ENCODE data around the gene CHPF.
A peak's percentile ranks its signal among the peaks of the same experiment; 100 is the strongest.

Gene CHPF

DNA sequence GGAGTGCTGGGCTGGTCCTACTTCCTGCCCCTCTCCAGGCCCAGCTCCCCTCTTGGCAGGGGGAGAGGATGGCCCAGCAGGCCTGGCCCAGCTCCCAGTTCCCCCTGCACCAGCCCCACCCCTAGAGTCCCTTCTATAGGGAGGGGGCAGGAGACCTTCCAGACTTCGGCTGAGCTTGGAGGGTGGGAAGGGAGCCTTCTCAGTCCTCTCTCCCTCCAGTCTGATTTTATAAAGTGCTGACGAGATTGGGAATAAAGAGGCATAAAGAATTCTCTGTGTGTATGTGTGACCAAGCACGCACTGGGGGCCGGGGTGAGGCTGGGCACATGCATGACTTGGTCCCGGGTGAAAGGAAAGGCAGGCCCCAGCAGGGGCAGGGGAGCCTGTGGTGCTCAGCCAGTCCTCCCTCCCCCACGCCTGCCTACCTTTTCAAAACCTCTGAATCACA is 5.1 kb downstream of the CHPF start:
- DNase-seq (ENCODE audit: insufficient read length, low spot score) (no peak), FAIRE-seq (no peak)
- no peak for TF ChIP-seq POLR2A (IDR thresholded peaks at IDR 0.05; ENCODE audit: low read depth, low read length)

DNA sequence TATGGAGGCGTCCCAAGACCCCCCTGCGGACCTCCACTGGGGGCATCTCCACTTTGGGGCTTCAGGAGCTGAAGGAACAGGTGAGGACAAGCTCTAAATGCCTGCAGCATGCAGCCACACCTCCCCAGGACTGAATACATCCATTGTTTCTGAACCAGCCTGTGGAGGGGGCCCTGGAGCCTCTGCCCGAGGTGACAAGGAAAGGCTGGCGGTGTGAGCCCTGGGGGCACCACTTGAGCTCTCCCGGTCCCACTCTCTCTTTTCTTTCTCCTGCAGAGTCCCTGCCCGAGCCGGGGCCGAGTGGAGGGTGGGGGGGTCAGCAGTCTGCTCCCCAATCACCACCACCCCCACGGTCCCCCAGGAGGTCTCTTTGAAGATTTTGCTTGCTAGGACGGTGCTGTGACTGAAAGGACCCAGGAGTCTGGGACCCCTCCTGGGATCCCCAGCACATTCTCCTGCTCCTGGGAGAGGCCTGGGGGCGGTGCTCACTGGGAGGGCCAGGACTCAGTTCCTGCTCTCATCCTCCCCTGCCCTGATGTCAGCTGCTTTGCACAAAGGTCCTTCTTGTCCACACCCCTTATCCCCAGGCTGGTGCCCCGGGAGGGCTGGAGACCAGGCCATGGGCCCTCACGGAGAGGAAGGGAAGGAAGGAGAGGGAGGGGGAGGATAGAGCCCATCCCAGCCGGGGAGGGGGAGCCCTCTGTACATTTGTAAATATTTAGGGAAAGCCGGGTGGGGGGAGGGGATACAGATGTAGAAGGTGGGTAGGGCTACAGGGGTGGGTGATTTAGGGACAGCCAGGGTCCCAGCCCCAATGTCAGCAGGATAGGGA is 5.7 kb downstream of the CHPF start:
- no peak for TF ChIP-seq POLR2A (IDR thresholded peaks at IDR 0.05; ENCODE audit: low read depth, low read length)
- DNase-seq (ENCODE audit: insufficient read length, low spot score), result no peak
- no peak for FAIRE-seq

GRCh38 chr2:219536967-219537366 is 6.6 kb downstream of the CHPF start:
- no peak for FAIRE-seq

DNA sequence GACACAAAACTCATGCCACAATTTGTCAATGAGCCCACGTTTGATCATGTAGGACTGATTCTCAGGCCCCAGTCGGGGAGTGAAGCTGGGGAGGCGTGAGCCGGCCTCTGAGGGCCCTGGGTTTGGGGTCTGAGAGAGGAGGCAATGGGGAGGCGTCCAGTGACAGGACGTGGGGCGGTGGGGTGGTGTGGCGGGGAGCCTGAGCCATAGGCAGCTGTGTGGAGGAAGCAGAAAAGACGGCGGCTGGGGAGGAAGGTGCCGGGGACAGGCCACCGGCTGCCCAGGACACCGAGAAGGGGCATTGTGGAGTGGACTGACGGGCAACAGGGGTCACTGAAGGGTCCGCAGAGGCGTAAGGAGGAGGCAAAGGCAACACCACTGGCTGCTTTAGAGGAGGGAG is 7.2 kb downstream of the CHPF start:
- no peak for FAIRE-seq
- TF ChIP-seq POLR2A (IDR thresholded peaks at IDR 0.05; ENCODE audit: low read depth, low read length), result no peak
- no peak for DNase-seq (ENCODE audit: insufficient read length, low spot score)

More at GRCh38 chr2:219536967-219537366, 6.6 kb downstream of the CHPF start:
- TF ChIP-seq POLR2A (IDR thresholded peaks at IDR 0.05; ENCODE audit: low read depth, low read length), result no peak
- no peak for DNase-seq (ENCODE audit: insufficient read length, low spot score)

GRCh38 chr2:219533930-219534661 is 9.5 kb downstream of the CHPF start:
- FAIRE-seq, result no peak

GRCh38 chr2:219532378-219532649 is 11.3 kb downstream of the CHPF start:
- DNase-seq (ENCODE audit: insufficient read length, low spot score) (no peak), FAIRE-seq (no peak)
- TF ChIP-seq POLR2A (IDR thresholded peaks at IDR 0.05; ENCODE audit: low read depth, low read length), result no peak

More at GRCh38 chr2:219533930-219534661, 9.5 kb downstream of the CHPF start:
- no peak for DNase-seq (ENCODE audit: insufficient read length, low spot score)
- no peak for TF ChIP-seq POLR2A (IDR thresholded peaks at IDR 0.05; ENCODE audit: low read depth, low read length)

DNA sequence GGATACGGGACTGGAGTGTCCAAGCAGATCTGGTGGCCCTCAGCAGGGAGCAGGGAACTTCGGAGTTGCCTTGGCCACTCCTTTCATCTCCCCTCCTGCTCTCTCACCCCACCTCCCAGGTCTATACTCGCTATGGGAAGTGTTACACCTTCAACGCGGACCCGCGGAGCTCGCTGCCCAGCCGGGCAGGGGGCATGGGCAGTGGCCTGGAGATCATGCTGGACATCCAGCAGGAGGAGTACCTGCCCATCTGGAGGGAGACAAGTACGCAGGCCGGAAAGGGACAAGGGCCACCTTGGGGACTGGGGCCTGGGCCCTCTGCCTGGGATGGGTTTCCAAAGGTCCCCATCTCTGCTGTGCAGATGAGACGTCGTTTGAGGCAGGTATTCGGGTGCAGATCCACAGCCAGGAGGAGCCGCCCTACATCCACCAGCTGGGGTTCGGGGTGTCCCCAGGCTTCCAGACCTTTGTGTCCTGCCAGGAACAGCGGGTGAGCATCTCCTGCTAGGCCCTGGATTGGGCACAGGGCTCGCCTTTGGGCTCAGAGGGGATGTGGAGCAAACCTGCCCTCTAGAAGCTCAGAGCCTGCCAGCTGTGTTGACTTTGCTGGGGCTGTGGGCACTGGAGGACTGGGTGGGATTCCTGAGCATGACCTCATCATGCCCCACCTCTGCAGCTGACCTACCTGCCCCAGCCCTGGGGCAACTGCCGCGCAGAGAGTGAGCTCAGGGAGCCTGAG is 11.8 kb downstream of the CHPF start:
- DNase-seq (ENCODE audit: insufficient read length, low spot score) (no peak), FAIRE-seq (no peak)
- TF ChIP-seq POLR2A (IDR thresholded peaks at IDR 0.05; ENCODE audit: low read depth, low read length), result no peak

GRCh38 chr2:219530048-219530963 is 13.3 kb downstream of the CHPF start:
- no peak for TF ChIP-seq POLR2A (IDR thresholded peaks at IDR 0.05; ENCODE audit: low read depth, low read length)
- FAIRE-seq, result no peak
- peak; percentile 96 for DNase-seq (ENCODE audit: insufficient read length, low spot score)

GRCh38 chr2:219527472-219527871 is 16.1 kb downstream of the CHPF start:
- TF ChIP-seq POLR2A (IDR thresholded peaks at IDR 0.05; ENCODE audit: low read depth, low read length), result no peak
- FAIRE-seq (no peak), DNase-seq (ENCODE audit: insufficient read length, low spot score) (no peak)

DNA sequence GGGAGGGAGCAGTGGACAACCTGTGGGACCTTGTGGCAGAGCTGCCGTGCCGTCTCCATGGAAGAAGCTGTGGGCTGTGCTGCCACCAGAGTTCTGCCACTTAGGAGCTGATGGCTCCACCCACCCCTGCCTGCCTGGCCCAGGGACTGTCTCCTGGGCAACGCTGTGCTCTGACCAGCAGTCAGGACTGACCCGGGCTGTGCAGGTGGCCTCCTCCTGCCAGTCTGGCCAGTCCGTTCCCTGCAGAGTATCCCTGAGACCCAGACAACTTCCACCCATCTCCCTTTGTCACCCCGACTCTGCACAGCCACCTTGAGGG is 16.6 kb downstream of the CHPF start:
- TF ChIP-seq POLR2A (IDR thresholded peaks at IDR 0.05; ENCODE audit: low read depth, low read length), result no peak
- no peak for FAIRE-seq
- DNase-seq (ENCODE audit: insufficient read length, low spot score), result no peak

GRCh38 chr2:219526320-219527075 is 17.1 kb downstream of the CHPF start:
- TF ChIP-seq POLR2A (IDR thresholded peaks at IDR 0.05; ENCODE audit: low read depth, low read length), result no peak
- DNase-seq (ENCODE audit: insufficient read length, low spot score) (no peak), FAIRE-seq (no peak)

DNA sequence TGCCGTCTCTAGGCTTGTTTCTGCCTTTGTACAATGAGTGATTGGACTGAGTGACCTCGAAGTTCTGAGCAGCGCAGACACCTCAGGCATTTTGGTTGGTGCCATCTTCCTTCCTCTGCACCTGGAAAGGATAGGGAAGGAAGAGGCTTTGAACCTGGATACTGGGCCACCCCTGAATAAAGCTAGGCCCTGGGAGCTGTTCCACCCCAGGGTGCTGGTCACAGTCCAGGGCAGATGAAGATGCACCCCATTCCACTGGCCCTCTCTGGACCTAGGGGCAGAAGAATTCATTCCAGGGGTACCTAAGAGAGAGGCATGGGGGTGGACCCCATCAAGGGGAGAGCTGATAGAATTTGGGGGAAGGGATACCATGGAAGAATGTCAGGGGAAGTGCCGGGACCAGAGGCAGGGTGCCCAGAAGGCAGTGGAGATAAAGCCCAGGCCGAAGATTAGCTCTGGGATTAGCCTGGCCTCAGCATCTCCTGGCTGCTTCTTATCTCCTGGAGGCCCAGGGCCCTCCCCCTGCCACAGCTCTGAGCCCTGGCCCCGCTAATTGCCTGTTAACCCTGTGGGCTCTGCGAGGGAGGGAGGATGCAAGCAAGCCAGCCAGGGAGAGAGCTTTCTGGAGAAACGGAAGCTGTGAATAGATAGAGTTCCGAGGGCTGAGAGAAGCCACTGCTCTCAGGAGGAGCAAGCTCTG is 17.9 kb downstream of the CHPF start:
- no peak for TF ChIP-seq POLR2A (IDR thresholded peaks at IDR 0.05; ENCODE audit: low read depth, low read length)
- DNase-seq (ENCODE audit: insufficient read length, low spot score) (no peak), FAIRE-seq (no peak)
